Medulla oblongata (tissue), 1 donor: ENCODE data around the gene LMO2.
A peak's percentile ranks its signal among the peaks of the same experiment; 100 is the strongest.
"Not testable (repeated sequence)": the region's sequence is repeated elsewhere in the genome, so short reads cannot be mapped to it uniquely, and the experiment has no call there.

Source experiments
- DNase-seq: peaks from one replicate; pipeline ENCODE4 v3.0.0-alpha.2; 2015; ENCODE audit errors: extremely low spot score

Gene LMO2

GRCh38 chr11:33891714-33892327, at the start of gene LMO2:
Gene LMO2, minus strand, starts transcription at chr11:33892076. Its CDS starts 22,360 bp downstream, at chr11:33869716.
- DNase-seq, result peak; percentile 41

DNA sequence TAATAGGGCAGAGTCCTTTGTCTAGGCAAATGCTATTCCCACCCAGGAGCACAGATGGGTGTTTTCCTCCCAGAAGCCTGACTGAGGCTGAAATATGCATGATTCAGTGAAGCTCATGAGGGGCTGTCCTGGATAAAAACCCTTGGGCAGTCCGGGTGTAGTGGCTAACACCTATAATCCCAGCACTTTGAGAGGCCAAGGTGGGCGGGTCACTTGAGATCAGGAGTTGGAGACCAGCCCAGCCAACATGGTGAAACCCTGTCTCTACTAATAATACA, 48.6 kb upstream of the LMO2 start:
- no peak for DNase-seq

DNA sequence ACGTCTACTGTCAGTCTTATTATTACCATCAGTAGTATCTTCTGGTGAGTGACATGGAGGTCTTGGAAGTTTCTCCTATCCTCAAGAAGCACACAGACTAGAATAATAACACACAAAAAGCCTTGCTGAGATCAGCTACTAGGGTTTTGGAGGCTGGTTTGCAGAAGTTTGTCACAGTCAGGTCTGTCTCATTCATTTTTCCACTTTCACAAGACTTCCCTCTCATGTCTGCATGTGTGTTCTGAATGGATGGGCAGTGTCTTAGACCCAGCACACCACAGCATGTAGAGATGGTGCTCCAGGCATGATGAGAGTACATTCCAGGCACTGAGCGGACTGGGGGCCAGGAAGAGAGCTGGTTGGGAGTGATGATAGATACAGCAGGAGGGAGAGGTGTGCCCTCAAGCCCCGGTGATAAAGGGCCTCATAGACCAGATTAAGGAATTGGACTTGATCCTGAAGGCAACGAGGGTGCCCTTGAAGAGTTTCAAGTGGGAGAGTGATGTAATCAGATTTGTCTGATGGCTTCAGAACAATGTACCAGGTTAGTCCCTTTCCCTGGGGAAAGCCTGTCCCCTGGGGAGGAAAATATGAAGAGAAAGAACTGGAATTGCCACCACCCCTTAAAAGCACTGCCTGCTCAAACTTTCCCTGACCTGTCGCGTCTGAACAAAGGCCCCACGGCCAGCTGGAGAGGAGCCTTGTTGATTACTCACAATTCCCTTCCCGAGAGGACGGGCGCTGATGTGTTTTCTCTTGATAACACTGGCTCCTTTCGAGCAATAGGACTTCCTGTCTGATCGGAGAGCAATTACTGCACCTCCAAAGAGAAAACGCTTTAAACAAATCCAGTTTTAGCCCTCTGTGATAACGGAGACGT, 45.1 kb upstream of the LMO2 start:
- peak; percentile 21 for DNase-seq

GRCh38 chr11:33935461-33936456, 43.9 kb upstream of the LMO2 start:
- no peak for DNase-seq

- DNase-seq, result no peak
Observed at GRCh38 chr11:33935005-33935404, 43.1 kb upstream of the LMO2 start.

- DNase-seq, result no peak
Observed at GRCh38 chr11:33934450-33934849, 42.6 kb upstream of the LMO2 start.

DNA sequence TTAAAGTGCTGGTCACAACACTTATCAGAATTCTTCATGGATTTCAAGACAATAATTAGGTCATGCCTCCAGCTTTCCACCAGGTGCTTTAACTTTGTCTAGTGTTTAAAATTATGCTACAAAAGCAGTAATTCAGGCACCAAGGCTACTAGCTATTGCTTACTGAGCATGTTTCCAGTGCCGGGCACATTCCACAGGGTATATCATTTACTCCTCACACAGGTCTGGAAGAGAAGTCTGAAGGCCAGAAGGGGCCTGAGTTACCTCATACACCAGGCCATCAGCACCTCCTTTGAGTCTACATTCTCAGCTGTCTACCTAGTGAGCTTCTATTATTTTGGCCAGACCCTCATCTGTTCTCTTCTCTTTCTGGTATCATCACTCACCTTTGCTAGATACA, 41.7 kb upstream of the LMO2 start:
- no peak for DNase-seq

GRCh38 chr11:33932721-33933120, 40.8 kb upstream of the LMO2 start:
- no peak for DNase-seq

DNA sequence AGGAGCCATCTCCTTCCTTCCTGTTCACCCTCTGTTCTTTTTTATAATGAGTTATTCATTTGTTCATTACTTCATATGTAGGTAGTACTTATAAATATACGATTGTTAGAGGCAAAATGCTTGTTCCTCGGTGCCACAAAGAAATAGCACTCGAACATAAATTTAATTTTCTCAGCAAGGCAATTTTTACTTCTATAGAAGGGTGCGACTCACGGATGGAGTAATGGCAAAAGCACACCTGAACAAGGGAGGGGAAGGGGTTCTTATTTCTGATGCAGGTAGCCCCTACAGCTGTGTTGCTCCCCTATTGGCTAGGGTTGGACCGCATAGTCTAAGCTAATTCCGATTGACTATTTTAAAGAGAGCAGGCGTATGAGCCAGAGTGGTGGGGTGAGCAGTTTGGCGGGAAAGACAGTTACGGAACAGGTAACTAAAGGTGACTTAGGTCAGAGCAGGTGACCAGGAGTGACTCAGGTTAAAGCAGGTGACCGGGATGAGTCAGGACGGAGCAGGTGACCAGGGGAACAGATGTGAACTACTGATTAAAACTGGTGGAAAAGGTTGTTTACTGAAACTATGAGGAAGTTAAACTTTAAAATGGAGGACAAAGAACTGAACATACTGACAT, 40.0 kb upstream of the LMO2 start:
- DNase-seq, result not testable (repeated sequence)

DNA sequence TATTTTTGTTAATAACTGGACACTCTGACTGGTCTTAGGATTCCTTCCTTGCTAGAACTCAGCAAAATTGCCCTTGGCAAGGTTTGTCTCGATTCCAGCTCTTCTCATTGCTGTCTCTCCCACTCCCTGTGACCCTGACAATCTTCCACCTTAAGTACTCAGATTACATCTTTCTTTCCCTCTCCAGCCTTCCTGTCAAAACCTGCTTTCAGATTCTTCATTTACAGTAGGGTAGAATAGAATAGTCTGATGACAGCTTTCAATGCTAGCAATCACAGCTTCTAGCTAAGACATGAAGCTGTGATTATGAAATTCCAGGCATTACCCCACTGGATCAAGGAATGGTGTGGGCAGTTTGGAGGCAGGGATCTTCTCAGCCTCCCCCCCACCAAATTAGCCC, 39.2 kb upstream of the LMO2 start:
- DNase-seq, result no peak

DNA sequence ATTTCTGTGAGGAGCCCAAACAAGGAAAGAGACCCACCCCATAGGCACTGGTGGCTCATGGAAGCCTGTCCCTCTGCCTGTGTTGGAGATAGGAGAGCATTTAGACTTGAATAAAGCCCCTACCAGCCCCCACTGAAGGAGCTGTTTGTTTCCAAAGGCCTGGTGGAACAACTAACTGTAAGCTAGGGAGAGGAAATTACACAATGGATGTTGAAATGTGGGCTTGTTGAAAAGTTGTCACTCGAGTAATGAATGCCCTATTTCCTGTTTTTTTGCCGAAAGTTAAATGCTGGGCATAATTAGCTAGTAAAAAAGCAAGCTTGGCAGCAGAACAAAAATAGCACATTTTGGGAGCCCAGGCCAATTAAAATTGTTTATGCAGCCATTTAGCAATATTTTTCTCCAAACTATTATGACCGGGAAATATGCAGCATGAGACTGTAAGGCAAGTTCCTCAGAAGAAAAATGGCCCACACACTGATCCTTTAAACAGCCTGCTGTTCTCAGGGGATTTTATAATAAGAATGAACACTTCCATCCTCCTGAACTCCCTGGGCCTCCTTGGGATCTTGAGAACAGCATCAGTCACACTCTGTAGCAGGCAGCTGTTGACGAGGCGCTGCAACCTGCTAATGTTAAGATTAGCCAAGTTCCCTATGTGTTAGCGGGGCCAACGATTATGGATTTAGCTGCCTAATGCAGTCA, 38.6 kb upstream of the LMO2 start:
- DNase-seq, result peak; percentile 66

GRCh38 chr11:33928564-33928963, 36.7 kb upstream of the LMO2 start:
- no peak for DNase-seq

DNA sequence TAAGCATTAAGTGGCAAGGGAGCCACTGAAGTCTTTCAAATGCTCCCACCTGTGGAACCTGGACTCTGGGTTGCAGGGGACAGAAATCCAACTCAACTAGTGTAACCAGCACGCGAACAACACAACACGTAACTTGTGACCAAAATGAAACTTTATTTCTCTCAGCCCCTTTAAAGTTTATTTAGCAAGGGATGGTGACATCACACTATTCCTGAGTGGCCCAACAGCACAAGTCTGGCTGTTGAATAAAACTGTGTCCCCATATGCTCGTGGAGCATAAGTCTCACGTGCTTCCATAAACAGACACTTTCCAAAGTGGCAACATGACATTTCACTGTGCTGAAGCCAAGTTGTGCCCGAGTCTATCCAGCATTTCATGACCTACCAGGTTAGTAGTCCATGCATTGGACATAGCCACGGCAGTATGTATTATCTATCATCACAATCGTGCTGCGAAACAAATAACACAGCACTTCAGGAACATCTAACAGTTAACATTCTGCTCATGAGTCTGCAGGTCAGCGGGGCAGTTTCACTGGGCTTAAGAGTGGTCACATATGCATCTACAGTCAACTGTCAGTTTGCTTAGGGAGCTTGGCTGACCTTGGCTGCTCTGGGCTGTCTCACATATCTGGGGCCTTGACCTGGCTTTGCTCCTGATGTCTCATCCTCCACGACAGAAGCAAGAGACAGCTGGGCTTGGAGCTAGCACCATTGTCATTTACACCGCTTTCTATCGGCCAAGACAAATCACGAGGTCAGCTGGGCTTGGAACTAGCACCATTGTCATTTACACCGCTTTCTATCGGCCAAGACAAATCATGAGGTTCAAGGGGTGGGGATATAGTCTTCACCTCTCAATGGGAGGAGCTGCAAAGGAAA, 35.0 kb upstream of the LMO2 start:
- DNase-seq, result no peak

- no peak for DNase-seq
Observed at GRCh38 chr11:33924341-33924740, 32.5 kb upstream of the LMO2 start.

DNA sequence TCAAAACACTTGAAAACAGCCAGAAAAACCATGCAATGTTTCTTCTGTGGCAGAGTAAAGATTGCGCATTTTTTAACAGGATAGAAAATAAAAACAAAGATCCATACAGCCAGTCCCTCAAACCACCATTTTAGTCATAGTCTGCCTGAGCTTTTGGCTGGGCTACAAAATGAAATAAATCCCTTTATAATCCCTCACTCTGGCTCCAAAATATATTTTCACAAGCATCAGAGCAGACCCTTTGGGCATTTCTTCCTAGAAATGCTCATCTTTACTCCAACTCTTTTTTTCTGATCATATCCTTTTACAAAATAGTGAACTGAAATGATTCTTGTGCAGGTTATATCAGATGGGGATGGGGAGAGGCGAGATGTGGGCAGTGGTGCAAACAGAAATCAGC, 31.8 kb upstream of the LMO2 start:
- no peak for DNase-seq

GRCh38 chr11:33920838-33921613, 29.1 kb upstream of the LMO2 start:
- DNase-seq, result no peak

GRCh38 chr11:33919645-33920044, 27.8 kb upstream of the LMO2 start:
- DNase-seq, result no peak

DNA sequence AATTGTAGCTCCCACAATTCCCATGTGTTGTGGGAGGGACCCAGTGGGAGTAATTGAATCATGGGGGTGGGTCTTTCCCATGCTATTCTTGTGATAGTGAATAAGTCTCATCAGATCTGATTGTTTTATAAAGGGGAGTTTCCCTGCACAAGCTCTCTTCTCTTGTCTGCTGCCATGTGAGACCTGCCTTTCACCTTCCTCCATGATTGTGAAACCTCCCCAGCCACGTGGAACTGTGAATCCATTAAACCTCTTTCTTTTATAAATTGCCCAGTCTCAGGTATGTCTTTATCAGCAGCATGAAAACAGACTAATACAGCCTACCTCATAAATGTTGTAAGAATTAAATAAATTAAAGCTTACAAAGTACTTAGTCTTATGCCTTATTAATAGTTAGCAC, 25.5 kb upstream of the LMO2 start:
- DNase-seq, result not testable (repeated sequence)

DNA sequence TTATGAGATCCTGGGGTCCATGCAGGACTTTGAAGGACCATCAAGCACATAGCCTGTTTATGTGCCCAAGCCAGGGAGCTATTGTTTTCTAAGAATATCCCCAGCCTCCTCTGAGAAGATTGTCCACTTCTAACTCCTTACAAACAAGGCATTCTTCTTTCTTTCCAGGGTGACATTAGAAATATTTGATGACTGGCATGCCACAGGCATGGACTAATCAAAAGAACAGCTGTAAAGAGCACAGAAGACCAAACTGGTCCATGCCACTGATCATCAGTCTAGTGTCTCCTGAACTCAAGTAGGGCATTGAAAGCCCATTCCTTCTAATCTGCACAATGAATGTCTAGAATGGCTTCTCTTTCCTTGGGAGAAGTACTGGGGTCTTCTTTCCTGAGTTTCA, 24.9 kb upstream of the LMO2 start:
- DNase-seq, result no peak
